GM19099 (cell line): ENCODE data around the gene DIPK1A.

ENCODE experiments used
- POLR2A ChIP-seq: IDR thresholded peaks from 3 replicates; pipeline ENCODE4 v1.6.1; 2011; ENCODE audit warnings: low read depth; ENCODE audit not compliant: insufficient read length; ENCODE audit errors: extremely low read depth

Gene DIPK1A

DNA sequence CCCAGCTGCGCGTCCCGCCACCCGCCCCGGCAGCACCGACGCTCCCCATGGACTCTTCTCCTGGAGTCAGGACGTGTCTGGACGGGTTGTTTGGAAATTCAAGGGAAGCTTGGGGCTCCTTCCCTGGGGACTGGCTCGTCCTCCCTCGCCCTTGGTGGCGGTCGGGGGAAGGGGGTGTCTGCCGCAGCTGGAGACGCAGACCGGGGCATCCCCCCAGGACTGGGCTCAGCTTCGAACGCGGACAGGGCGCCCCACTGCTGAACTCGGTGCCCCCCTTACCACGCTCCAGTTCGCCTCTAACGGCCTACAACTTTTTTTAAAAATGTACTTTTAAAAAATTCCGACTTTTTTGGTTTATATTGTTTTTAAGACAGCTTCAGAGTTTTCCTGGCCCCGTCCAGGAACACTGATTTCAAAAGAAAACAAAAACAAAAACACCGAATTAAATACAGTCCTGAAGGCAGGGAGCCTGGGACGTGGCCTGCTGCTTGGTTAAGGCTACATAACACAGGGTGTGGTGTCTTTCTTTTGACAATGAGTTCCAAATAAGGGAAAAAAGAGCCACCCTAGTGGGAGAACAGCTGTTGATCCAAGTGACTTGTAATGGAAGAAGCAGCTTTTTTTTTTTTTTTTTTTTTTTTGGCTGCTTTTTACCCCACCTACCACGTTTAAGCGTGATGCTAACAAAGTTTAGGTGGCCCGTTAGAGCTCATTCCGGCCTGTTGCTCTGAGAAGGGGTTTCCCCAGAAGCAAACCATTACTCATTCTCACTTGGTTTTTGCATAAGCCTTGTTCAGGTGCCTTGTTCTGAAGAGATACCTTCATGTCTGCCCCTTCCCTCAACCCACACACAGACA, 862 bp upstream of the DIPK1A start:
- no peak for TF ChIP-seq POLR2A

DNA sequence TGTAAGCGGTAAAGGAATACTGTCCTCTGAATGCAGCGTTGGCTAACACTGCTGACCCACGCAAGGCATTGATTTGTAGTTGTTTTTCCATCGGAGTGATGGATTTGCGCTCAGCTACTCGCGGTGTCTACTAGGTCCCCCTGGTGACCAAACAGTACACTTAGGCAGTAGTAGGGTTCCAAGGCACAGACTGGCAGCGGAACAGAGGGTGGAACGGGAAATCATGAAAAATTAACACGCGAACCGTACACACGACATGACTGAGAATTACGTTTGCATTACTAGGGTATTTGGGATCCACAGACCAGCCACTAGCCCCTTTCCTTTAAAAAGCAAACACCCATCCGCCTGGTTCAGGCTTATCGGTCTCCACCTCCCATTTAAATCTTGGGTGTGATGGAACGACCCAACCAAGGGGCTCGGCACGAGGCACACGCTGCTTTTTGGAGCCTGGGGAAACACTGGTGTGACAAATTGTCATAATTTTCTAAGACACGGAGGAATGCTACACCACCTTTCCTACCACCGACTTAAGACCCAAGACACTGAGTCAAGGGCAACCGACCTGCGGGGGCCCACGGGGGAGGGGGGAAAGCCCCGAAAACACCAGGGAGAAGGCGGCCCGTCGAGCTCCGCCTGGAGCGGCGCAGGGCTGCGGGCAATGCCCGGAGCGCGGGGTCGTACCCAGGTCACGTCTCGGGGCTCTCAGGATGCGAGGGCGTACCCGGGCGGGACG, 699 bp downstream of the DIPK1A start:
- TF ChIP-seq POLR2A: no peak

DNA sequence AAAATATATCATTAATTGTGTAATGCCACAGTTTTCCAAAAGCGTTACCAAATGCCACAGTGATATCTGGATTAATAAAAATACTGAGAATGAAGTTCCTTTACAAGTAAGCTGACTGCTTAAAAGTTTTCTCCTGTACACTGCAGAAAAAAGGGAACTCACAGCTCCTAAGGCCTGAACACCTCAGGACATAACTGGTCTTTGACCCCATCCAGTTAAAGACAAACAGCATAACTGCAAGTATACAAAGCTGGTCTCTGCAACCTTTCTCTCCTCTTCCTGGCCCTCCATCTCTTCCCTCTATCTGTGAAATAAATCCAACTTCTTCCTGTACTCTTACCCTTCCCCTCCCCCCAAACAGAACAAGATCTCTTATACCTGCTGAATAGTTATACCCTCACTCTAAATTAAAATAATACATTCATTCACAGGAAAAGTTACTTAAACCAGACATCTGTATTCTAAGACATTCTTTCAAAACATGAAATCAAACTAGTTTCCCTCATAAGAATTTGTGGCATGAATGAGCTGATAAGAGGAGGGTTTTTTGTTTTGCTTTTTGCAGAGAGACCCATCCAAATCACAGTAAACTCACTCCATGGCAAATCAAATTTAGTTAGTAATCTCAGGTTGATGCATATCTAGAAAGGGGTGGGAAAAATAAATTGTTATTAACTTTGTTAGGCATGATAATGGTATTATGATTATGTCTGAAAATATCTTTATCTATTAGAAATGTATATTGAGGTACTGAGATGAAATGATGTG, 2.9 kb downstream of the DIPK1A start:
- no peak for TF ChIP-seq POLR2A

- TF ChIP-seq POLR2A: no peak
Measured at GRCh38 chr1:92957030-92957734, 4.1 kb downstream of the DIPK1A start.

DNA sequence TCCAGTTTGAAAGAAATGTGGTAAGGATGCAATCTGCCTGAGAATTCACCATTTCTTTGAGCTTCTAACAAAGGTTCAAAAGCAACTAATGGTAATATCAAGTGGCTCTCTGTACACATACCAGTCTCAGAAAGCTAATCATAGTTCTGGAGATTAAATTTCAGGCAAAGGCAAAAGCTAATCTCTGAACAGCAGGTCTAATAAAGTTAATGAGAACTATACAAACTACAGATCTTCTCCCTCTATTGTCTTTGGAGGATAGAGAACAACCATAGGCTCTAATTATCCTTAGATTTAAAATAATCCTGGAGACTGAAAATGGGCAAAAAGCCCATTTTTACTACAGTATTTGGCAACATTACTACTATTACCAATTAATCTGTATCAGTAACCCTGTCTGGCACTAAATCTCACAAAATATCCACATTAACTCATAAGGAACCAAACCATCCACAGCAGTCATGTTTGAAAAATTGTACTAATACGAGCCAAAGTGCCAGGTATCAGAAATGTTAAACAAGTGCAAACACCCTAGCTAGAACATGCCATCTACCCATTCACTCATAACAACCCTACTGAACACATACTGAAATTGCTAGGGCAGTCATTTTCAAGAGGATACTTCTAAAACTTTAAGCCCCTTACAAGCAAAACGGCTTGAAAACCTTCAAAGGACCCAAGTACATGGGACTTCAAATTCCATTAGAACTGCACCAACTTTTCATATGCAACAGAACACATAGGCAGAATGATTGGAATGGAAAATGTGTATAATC, 4.8 kb downstream of the DIPK1A start:
- TF ChIP-seq POLR2A: no peak

GRCh38 chr1:92953491-92953890, 7.8 kb downstream of the DIPK1A start:
- no peak for TF ChIP-seq POLR2A

GRCh38 chr1:92952714-92953113, 8.5 kb downstream of the DIPK1A start:
- TF ChIP-seq POLR2A: no peak

- TF ChIP-seq POLR2A: peak; percentile 24
Measured at GRCh38 chr1:92951141-92951582, 10.1 kb downstream of the DIPK1A start.

DNA sequence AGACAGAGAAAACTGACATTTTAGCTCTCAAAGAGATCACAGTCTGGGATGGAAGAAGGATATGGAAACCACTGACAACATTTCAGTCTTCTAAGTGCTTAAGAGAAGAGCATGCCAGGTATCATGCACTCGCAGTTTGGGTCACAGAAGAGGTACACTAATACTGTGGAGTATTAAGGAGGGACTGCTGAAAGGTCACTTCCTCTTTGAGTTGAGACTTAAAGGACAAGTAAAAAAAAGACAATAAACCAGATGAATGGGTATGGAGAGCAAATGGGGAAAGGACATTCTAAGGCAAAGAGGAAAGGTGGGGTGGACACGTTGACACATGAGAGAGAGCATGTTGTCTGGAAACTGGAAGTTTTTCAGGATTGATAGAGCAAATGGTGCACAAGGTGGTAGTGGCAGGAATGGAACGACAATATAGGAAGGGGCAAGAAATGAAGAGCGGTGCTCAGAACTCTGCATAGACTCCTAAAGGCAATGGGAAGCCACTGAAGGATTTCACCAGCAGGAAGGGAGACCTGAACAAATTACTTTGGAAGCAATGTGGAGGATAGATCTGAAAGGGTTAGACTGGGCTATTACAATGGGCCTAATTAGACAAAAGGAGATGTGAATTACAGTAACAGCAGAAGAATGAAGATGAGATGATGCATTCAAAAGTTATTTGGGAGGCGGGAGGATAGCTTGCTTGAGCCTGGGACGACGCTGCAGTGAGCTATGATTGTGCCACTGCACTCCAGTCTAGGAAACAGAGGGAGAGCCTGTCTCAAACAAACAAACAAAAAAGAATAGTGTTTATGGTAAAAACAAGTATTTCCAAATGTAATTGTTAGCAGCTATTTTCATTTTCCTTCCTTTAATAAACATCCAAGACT, 11.1 kb downstream of the DIPK1A start:
- TF ChIP-seq POLR2A: no peak

DNA sequence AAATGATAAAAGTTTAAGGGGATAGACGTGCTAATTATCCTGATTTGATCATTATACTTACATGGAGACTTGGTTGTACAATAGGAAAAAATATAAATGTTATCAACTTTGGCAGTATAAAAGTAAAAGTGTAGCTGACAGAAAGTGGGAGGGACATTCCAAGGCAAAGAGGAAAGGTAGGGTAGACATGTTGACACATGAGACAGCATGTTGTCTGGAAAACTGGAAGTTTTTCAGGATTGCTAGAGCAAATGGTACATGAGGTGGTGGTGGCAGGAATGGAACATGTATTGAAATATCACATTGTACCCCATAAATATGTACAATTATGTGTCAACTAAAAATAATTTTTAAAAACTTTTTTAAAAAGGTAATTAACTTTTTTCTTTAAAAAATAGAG, 13.2 kb downstream of the DIPK1A start:
- TF ChIP-seq POLR2A: no peak

GRCh38 chr1:92945748-92946270, 15.5 kb downstream of the DIPK1A start:
- TF ChIP-seq POLR2A: no peak

DNA sequence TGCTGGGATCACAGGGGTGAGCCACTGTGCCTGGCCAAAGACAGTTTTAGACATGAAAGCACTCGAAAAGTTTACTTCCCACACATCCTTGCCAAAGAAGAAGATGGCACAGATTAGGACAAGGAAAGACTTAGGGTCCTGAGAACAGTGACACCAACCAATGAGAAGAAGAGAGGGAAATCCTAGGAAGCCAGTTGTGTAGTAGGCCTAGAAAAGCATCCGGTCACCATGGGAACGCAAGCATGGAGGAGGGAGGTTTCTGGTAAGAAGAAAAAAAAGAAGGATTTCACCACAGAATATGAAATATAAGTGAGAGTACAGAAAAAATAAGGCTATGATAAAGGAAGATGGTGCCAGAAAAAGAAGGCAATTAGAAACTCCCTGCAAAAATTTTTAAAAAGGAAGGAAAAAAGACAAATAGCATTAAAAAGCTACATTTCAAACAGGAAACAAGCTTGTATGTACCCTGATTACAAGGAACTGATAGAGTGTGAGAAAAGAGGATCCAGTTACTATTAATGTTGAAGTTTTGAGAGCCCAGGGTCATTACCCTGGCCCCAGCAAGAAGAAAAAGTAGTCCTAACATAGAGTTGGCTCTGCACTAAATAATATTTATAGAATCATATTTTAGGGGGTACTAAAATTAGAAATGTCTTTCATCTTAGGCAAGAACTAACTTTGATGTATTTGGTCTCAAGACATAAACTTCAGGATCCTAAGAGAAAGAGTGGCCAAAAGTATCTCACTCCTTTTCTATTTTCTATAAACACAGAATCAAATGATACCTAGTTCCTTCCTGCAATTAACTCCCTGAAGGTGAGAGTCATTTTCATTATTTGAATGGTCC, 16.1 kb downstream of the DIPK1A start:
- TF ChIP-seq POLR2A: no peak
